H9 (cell line): ENCODE results near the gene EHF. TPM values are rescaled to one million over a fixed set of nuclear protein-coding genes. Genes with fewer than 3 reads are reported as not detected.

ENCODE experiments used
- DNase-seq: peaks from one replicate; pipeline ENCODE4 v3.0.0-alpha.2; 2017
- H2AFZ ChIP-seq: one replicate; pipeline ENCODE4 v1.6.1; 2013; ENCODE audit warnings: mild to moderate bottlenecking, low read length, control low read depth, moderate library complexity
- H2AK5ac ChIP-seq: 2 replicates; pipeline ENCODE4 v1.6.1; 2013; ENCODE audit warnings: low read length, control low read depth, mixed read lengths; ENCODE audit not compliant: insufficient read length
- H2BK120ac ChIP-seq: one replicate; pipeline ENCODE4 v1.6.1; 2013; ENCODE audit warnings: low read depth, mild to moderate bottlenecking, low read length, control low read depth, inconsistent platforms; ENCODE audit not compliant: poor library complexity, severe bottlenecking
- H2BK12ac ChIP-seq: 2 replicates; pipeline ENCODE4 v1.6.1; 2013; ENCODE audit warnings: low read length, control low read depth, mixed read lengths, low read depth; ENCODE audit not compliant: insufficient read length
- H2BK15ac ChIP-seq: 2 replicates; pipeline ENCODE4 v1.6.1; 2013; ENCODE audit warnings: low read depth, low read length, control low read depth
- H2BK20ac ChIP-seq: one replicate; pipeline ENCODE4 v1.6.1; 2013; ENCODE audit warnings: low read depth, mild to moderate bottlenecking, low read length, control low read depth, inconsistent platforms; ENCODE audit not compliant: poor library complexity, severe bottlenecking
- H2BK5ac ChIP-seq: 2 replicates; pipeline ENCODE4 v1.6.1; 2013; ENCODE audit warnings: low read length, control low read depth, mixed read lengths; ENCODE audit not compliant: insufficient read length
- H3K14ac ChIP-seq: 2 replicates; pipeline ENCODE4 v1.6.1; 2013; ENCODE audit warnings: low read length, control low read depth; ENCODE audit not compliant: insufficient read depth
- H3K18ac ChIP-seq: 2 replicates; pipeline ENCODE4 v1.6.1; 2013; ENCODE audit warnings: low read depth, mild to moderate bottlenecking, mixed read lengths, low read length, control low read depth; ENCODE audit not compliant: insufficient read length
- H3K23ac ChIP-seq: 2 replicates; pipeline ENCODE4 v1.6.1; 2013; ENCODE audit warnings: low read length, control low read depth, mixed read lengths, low read depth; ENCODE audit not compliant: insufficient read length
- H3K23me2 ChIP-seq: 2 replicates; pipeline ENCODE4 v1.6.1; 2013; ENCODE audit warnings: low read depth, mild to moderate bottlenecking, mixed read lengths, low read length, control low read depth; ENCODE audit not compliant: insufficient read length, poor library complexity, severe bottlenecking
- H3K27ac ChIP-seq: 2 replicates; pipeline ENCODE4 v1.5.1; 2013; ENCODE audit warnings: low read length, control low read depth, mixed read lengths, low read depth; ENCODE audit not compliant: insufficient read length
- H3K27me3 ChIP-seq: 2 replicates; pipeline ENCODE4 v1.6.1; 2013; ENCODE audit warnings: low read length, control low read depth, inconsistent platforms; ENCODE audit not compliant: insufficient read depth
- H3K4ac ChIP-seq: 2 replicates; pipeline ENCODE4 v1.6.1; 2013; ENCODE audit warnings: low read depth, mild to moderate bottlenecking, control low read depth, inconsistent platforms, low read length, moderate library complexity
- H3K4me1 ChIP-seq: 2 replicates; pipeline ENCODE4 v1.6.1; 2013; ENCODE audit warnings: low read length, control low read depth, inconsistent platforms; ENCODE audit not compliant: insufficient read depth
- H3K4me2 ChIP-seq: 2 replicates; pipeline ENCODE4 v1.6.1; 2013; ENCODE audit warnings: low read length, control low read depth, mixed read lengths; ENCODE audit not compliant: insufficient read length, insufficient read depth
- H3K56ac ChIP-seq: 2 replicates; pipeline ENCODE4 v1.6.1; 2013; ENCODE audit warnings: low read depth, mild to moderate bottlenecking, mixed read lengths, low read length, control low read depth; ENCODE audit not compliant: insufficient read length
- H3K79me1 ChIP-seq: 2 replicates; pipeline ENCODE4 v1.6.1; 2013; ENCODE audit warnings: low read depth, mild to moderate bottlenecking, moderate library complexity, low read length, control low read depth, inconsistent platforms; ENCODE audit not compliant: insufficient read depth, poor library complexity, severe bottlenecking
- H3K79me2 ChIP-seq: 2 replicates; pipeline ENCODE4 v1.6.1; 2013; ENCODE audit warnings: low read length, control low read depth, inconsistent platforms; ENCODE audit not compliant: insufficient read depth
- H3K9ac ChIP-seq: 2 replicates; pipeline ENCODE4 v1.6.1; 2013; ENCODE audit warnings: low read length, control low read depth, mixed read lengths; ENCODE audit not compliant: insufficient read length; ENCODE audit errors: extremely low read depth
- H3K9me3 ChIP-seq: one replicate; pipeline ENCODE4 v1.6.1; 2013; ENCODE audit warnings: low read depth, low read length, inconsistent platforms; ENCODE audit not compliant: control insufficient read depth
- H3T11ph ChIP-seq: one replicate; pipeline ENCODE4 v1.6.1; 2013; ENCODE audit warnings: mild to moderate bottlenecking, low read length, control low read depth, inconsistent platforms
- H4K20me1 ChIP-seq: one replicate; pipeline ENCODE4 v1.6.1; 2013; ENCODE audit not compliant: control insufficient read depth, insufficient read length, insufficient read depth
- H4K5ac ChIP-seq: 2 replicates; pipeline ENCODE4 v1.6.1; 2013; ENCODE audit warnings: low read depth, mild to moderate bottlenecking, mixed read lengths, low read length, control low read depth; ENCODE audit not compliant: insufficient read length
- H4K8ac ChIP-seq: replicated peaks from 2 replicates; pipeline ENCODE4 v1.6.1; 2013; ENCODE audit warnings: low read length, control low read depth, mixed read lengths, low read depth; ENCODE audit not compliant: insufficient read length
- H4K91ac ChIP-seq: 2 replicates; pipeline ENCODE4 v1.6.1; 2013; ENCODE audit warnings: low read depth, mild to moderate bottlenecking, moderate library complexity, mixed read lengths, low read length, control low read depth; ENCODE audit not compliant: insufficient read length
- H3K27ac Mint-ChIP-seq, 3 experiments: 2 replicates in 2 of 3; 3 replicates in 1 of 3; pipeline ENCODE4 v1.8.0; 2020 to 2021; ENCODE audit warnings: mixed read lengths in 3 of 3, mild to moderate bottlenecking in 1 of 3, moderate library complexity in 1 of 3
- H3K27me3 Mint-ChIP-seq: 2 replicates; pipeline ENCODE4 v1.8.0; 2021; ENCODE audit warnings: low read depth, mild to moderate bottlenecking, moderate library complexity, mixed read lengths
- H3K36me3 Mint-ChIP-seq, 3 experiments: 2 replicates in 2 of 3; 3 replicates in 1 of 3; pipeline ENCODE4 v1.8.0; 2020 to 2021; ENCODE audit warnings: low read depth in 3 of 3, mixed read lengths in 3 of 3; ENCODE audit not compliant: insufficient read depth in 1 of 3
- H3K4me1 Mint-ChIP-seq, 2 experiments: 2 replicates each; pipeline ENCODE4 v1.8.0; 2020; ENCODE audit warnings: mixed read lengths in 2 of 2
- H3K4me3 Mint-ChIP-seq, 2 experiments: 2 replicates in 1 of 2; 3 replicates in 1 of 2; pipeline ENCODE4 v1.8.0; 2020 to 2021; ENCODE audit warnings: mild to moderate bottlenecking in 2 of 2, mixed read lengths in 2 of 2, moderate library complexity in 1 of 2
- H3K9me3 Mint-ChIP-seq, 2 experiments: 2 replicates in 1 of 2; 3 replicates in 1 of 2; pipeline ENCODE4 v1.8.0; 2020; ENCODE audit warnings: mild to moderate bottlenecking in 2 of 2, mixed read lengths in 2 of 2, moderate library complexity in 1 of 2
- WGBS: extraction: QIAGEN DNeasy Blood & Tissue Kit; methylation state at CpG from one replicate; pipeline ENCODE4 v1.1.7; 2013; ENCODE audit warnings: missing lambda C conversion rate, low lambda C conversion rate, mixed read lengths; ENCODE audit not compliant: insufficient read length; ENCODE audit errors: extremely low coverage; 5-methylcytosine and 5-hydroxymethylcytosine counted together
- total RNA-seq: library from RNA; stranded (reverse); gene quantifications from 2 replicates; pipeline ENCODE4 v1.2.1, GENCODE V29; 2021
- TF ChIP-seq, protein P1 (sequence below): fragments of 200-600 bp; sonication (generic); conservative IDR thresholded peaks from 3 replicates; pipeline ENCODE4 v1.8.0; 2021; ENCODE audit warnings: antibody characterized with exemption, mild to moderate bottlenecking

The EHF gene
- total RNA-seq, 1 experiment from 2014 or later: not detected

DNA sequence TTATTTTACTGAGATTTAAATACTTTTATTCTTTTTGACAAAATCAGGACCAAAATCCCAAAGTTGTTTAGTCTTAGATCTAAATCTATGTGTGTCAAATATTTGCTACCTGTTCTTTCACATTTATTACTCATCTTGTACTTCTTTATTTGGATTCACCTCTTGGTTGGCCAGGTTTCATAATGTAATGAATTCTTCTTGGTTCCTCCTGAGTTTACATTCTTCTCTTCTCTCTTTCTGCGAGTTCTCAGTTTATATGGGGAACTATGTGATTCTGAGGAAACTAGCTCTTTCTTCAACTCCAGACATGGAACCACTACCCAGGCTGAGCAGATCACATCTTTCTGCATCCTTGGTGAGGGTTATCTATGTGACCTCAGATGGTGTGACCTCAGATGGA lies 50.2 kb downstream of the EHF start:
- Histone ChIP-seq H2AK5ac (no peak overlapping the region), H4K20me1 (no peaks in the 10 kb centered on the region), H3K23me2 (no peaks in the 10 kb centered on the region), H2BK12ac (no peak overlapping the region), H4K91ac (no peak overlapping the region), H3K27me3 (no peaks in the 10 kb centered on the region), H2BK15ac (no peak overlapping the region), H3K9ac (no peak overlapping the region), H3K23ac (no peak overlapping the region), H3K79me2 (no peaks in the 10 kb centered on the region), H4K5ac (no peak overlapping the region), H3K4me2 (no peak overlapping the region), H2BK5ac (no peak overlapping the region), H3T11ph (no peak overlapping the region), H3K27ac (no peak overlapping the region), H3K79me1 (no peaks in the 10 kb centered on the region), H4K8ac (no peak overlapping the region), H3K18ac (no peak overlapping the region), H3K14ac (no peak overlapping the region), H3K56ac (no peak overlapping the region), H3K9me3 (no peaks in the 10 kb centered on the region), H2BK20ac (no peak overlapping the region), H2BK120ac (no peak overlapping the region), H3K4ac (no peak overlapping the region), H2AFZ (no peak overlapping the region), H3K4me1 (0 out of 2 replicates have a peak, but pooled peaks cover 2% of the 10 kb centered on the region)
- H3K27ac Mint-ChIP-seq: no peak overlapping the region
- no peak for DNase-seq
- no CpG with 5 or more reads among the region's 1 CpG for WGBS
- peaks cover 3% of the 10 kb centered on the region; the same call in 1 of the 2 replicates for H3K27me3 Mint-ChIP-seq
- H3K4me1 Mint-ChIP-seq: peaks cover 5% of the 10 kb centered on the region in 2 experiments; a peak in 3 of 4 replicates
- no peak overlapping the region for H3K4me3 Mint-ChIP-seq
- TF ChIP-seq, protein P1, sequence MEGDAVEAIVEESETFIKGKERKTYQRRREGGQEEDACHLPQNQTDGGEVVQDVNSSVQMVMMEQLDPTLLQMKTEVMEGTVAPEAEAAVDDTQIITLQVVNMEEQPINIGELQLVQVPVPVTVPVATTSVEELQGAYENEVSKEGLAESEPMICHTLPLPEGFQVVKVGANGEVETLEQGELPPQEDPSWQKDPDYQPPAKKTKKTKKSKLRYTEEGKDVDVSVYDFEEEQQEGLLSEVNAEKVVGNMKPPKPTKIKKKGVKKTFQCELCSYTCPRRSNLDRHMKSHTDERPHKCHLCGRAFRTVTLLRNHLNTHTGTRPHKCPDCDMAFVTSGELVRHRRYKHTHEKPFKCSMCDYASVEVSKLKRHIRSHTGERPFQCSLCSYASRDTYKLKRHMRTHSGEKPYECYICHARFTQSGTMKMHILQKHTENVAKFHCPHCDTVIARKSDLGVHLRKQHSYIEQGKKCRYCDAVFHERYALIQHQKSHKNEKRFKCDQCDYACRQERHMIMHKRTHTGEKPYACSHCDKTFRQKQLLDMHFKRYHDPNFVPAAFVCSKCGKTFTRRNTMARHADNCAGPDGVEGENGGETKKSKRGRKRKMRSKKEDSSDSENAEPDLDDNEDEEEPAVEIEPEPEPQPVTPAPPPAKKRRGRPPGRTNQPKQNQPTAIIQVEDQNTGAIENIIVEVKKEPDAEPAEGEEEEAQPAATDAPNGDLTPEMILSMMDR: no peak
- H3K36me3 Mint-ChIP-seq: no peaks in the 10 kb centered on the region
- H3K9me3 Mint-ChIP-seq: no peaks in the 10 kb centered on the region; a peak in 1 of 5 replicates
